CD14-positive monocyte (primary cell): ENCODE data around the gene F2RL3. TPM values are rescaled to one million over a fixed set of nuclear protein-coding genes. Genes with fewer than 3 reads are reported as not detected.
"Not testable (repeated sequence)": the region's sequence is repeated elsewhere in the genome, so short reads cannot be mapped to it uniquely, and the experiment has no call there.

Experiments used
- DNase-seq, 3 donors: peaks; one replicate each; pipeline ENCODE4 v3.0.0-alpha.2; 2011 to 2022
- H2AFZ ChIP-seq: 2 replicates; pipeline ENCODE4 v1.6.0; 2012; ENCODE audit warnings: mild to moderate bottlenecking, low read depth, low read length, inconsistent platforms; ENCODE audit not compliant: insufficient read depth, poor library complexity, severe bottlenecking
- H3K27ac ChIP-seq, 2 donors: 1 replicate in 1 of 2; 2 replicates in 1 of 2; pipeline ENCODE4 v1.5.1; 2012 to 2013; ENCODE audit warnings: low read length in 2 of 2, control low read depth in 1 of 2, inconsistent platforms in 1 of 2, low read depth in 1 of 2, mild to moderate bottlenecking in 1 of 2
- H3K27me3 ChIP-seq, 2 donors: one replicate each; pipeline versions ENCODE4 v1.6.0 to v1.6.1; 2011 to 2013; ENCODE audit warnings: low read length in 2 of 2; ENCODE audit not compliant: control insufficient read depth in 2 of 2, insufficient read depth in 2 of 2
- H3K36me3 ChIP-seq, 2 donors: replicated peaks in 1 of 2; 1 replicate in 1 of 2; 2 replicates in 1 of 2; pipeline versions ENCODE4 v1.5.1 to v1.6.1; 2012 to 2013; ENCODE audit warnings: low read length in 2 of 2, control low read depth in 1 of 2, inconsistent platforms in 1 of 2, mild to moderate bottlenecking in 1 of 2; ENCODE audit not compliant: insufficient read depth in 2 of 2, control insufficient read depth in 1 of 2
- H3K4me1 ChIP-seq, 2 donors: 1 replicate in 1 of 2; 2 replicates in 1 of 2; pipeline versions ENCODE4 v1.5.1 to v1.6.1; 2012 to 2013; ENCODE audit warnings: low read length in 2 of 2, control low read depth in 1 of 2, inconsistent platforms in 1 of 2, mild to moderate bottlenecking in 1 of 2, moderate library complexity in 1 of 2; ENCODE audit not compliant: insufficient read depth in 2 of 2, control insufficient read depth in 1 of 2
- H3K4me2 ChIP-seq: replicated peaks from 2 replicates; pipeline ENCODE3; 2012; ENCODE audit warnings: low read length, moderate library complexity, mild to moderate bottlenecking; ENCODE audit not compliant: poor library complexity, severe bottlenecking; ENCODE audit errors: extremely low read depth
- H3K4me3 ChIP-seq, 3 experiments: fragments of 200-600 bp in 1 of 3; sonication (generic) in 1 of 3; replicated peaks in 1 of 3; 1 replicate in 2 of 3; 2 replicates in 1 of 3; pipeline ENCODE4 v1.5.1; 2011 to 2013; ENCODE audit warnings: low read length in 3 of 3, mild to moderate bottlenecking in 3 of 3, control low read depth in 2 of 3, low read depth in 2 of 3, inconsistent platforms in 1 of 3, moderate library complexity in 1 of 3
- H3K79me2 ChIP-seq: 2 replicates; pipeline ENCODE4 v1.6.0; 2012; ENCODE audit warnings: mild to moderate bottlenecking, control low read depth, inconsistent platforms, low read length, moderate library complexity; ENCODE audit not compliant: insufficient read depth
- H3K9ac ChIP-seq: 2 replicates; pipeline ENCODE4 v1.6.0; 2017; ENCODE audit warnings: low read length, mild to moderate bottlenecking; ENCODE audit not compliant: insufficient read depth, poor library complexity, severe bottlenecking
- H3K9me3 ChIP-seq, 2 donors: replicated peaks in 1 of 2; 1 replicate in 1 of 2; 2 replicates in 1 of 2; pipeline versions ENCODE4 v1.5.1 to v1.6.1; 2012 to 2013; ENCODE audit warnings: low read length in 2 of 2, control low read depth in 1 of 2; ENCODE audit not compliant: control insufficient read depth in 1 of 2, insufficient read depth in 1 of 2
- H4K20me1 ChIP-seq: 2 replicates; pipeline ENCODE4 v1.6.0; 2012; ENCODE audit warnings: mild to moderate bottlenecking, low read length, control low read depth, moderate library complexity; ENCODE audit not compliant: insufficient read depth
- H3K27ac Mint-ChIP-seq, 7 donors: one replicate each; pipeline ENCODE4 v1.8.0; 2020; ENCODE audit warnings: mild to moderate bottlenecking in 7 of 7, mixed read lengths in 7 of 7, moderate library complexity in 6 of 7, inconsistent platforms in 2 of 7
- H3K27me3 Mint-ChIP-seq, 3 donors: one replicate each; pipeline ENCODE4 v1.8.0; 2021 to 2022; ENCODE audit warnings: low read depth in 3 of 3, mild to moderate bottlenecking in 3 of 3, mixed read lengths in 3 of 3, moderate library complexity in 3 of 3, inconsistent platforms in 1 of 3
- H3K36me3 Mint-ChIP-seq, 2 donors: one replicate each; pipeline ENCODE4 v1.8.0; 2020; ENCODE audit warnings: mixed read lengths in 2 of 2, inconsistent platforms in 1 of 2, mild to moderate bottlenecking in 1 of 2
- H3K4me1 Mint-ChIP-seq: one replicate; pipeline ENCODE4 v1.8.0; 2020; ENCODE audit warnings: mild to moderate bottlenecking, mixed read lengths
- H3K4me3 Mint-ChIP-seq, 2 donors: one replicate each; pipeline ENCODE4 v1.8.0; 2020; ENCODE audit warnings: mild to moderate bottlenecking in 2 of 2, mixed read lengths in 2 of 2, moderate library complexity in 1 of 2
- H3K9me3 Mint-ChIP-seq, 7 donors: one replicate each; pipeline ENCODE4 v1.8.0; 2020 to 2022; ENCODE audit warnings: mixed read lengths in 7 of 7, mild to moderate bottlenecking in 6 of 7, moderate library complexity in 6 of 7, inconsistent platforms in 2 of 7
- CTCF ChIP-seq: fragments of 200-600 bp; IDR thresholded peaks from one replicate; pipeline ENCODE4 v1.8.0; 2022; ENCODE audit warnings: antibody characterized with exemption, mild to moderate bottlenecking
- WGBS: methylation state at CpG from one replicate; pipeline ENCODE4 v1.1.5; 2013; ENCODE audit warnings: missing lambda C conversion rate; ENCODE audit not compliant: insufficient coverage; 5-methylcytosine and 5-hydroxymethylcytosine counted together
- intact Hi-C, 2 donors: fragments of 100-400 bp; cut with micrococcal nuclease; formaldehyde crosslinking; loops; one replicate each; pipeline versions ENCODE4 v1.15.0 to v1.15.1; 2023
- polyA plus RNA-seq, 3 donors: library from polyadenylated mRNA; depleted of rRNA in 1 of 3; unstranded in 2 of 3; stranded (reverse) in 1 of 3; fragments of 300-500 nt in 2 of 3; fragments of >200 nt in 1 of 3; fragmentation: Illumina TruSeq in 2 of 3; gene quantifications; 1 replicate in 2 of 3; 2 replicates in 1 of 3; pipeline ENCODE4 v1.2.3, GENCODE V29; 2012 to 2021

The F2RL3 gene
- polyA plus RNA-seq, 3 donors: 0.05 TPM; not detected in 2

- Histone ChIP-seq H3K4me3 (no peak overlapping the region), H3K9me3 (peaks cover 5 to 22% of the 10 kb centered on the region in 2 donors), H3K36me3 (peaks cover 82 to 92% of the 10 kb centered on the region in 2 donors), H2AFZ (no peak overlapping the region), H3K9ac (no peak overlapping the region), H3K27ac (peak overlapping the region in 1 of 2 donors; percentile 30), H4K20me1 (peaks cover 76% of the 10 kb centered on the region), H3K79me2 (peaks cover 16% of the 10 kb centered on the region), H3K27me3 (no peaks in the 10 kb centered on the region), H3K4me2 (no peak overlapping the region), H3K4me1 (no peaks in the 10 kb centered on the region)
- H3K4me3 Mint-ChIP-seq: no peak overlapping the region
- TF ChIP-seq CTCF: no peak
- peak overlapping the region; percentile 8 to 79 (median 52) for H3K27ac Mint-ChIP-seq
- peaks cover 86 to 100% of the 10 kb centered on the region in 2 donors for H3K36me3 Mint-ChIP-seq
- H3K27me3 Mint-ChIP-seq: no peaks in the 10 kb centered on the region
- peaks cover 6% of the 10 kb centered on the region for H3K4me1 Mint-ChIP-seq
- intact Hi-C loops: no loop called here
- WGBS: 89% methylated on average over 1 of the region's 1 CpG
- peaks cover 22 to 31% (median 25%) of the 10 kb centered on the region in 7 donors for H3K9me3 Mint-ChIP-seq
- DNase-seq: no peak
These were observed 14.4 kb upstream of the F2RL3 start for GRCh38 chr19:16874250-16874977.

- H3K27me3 ChIP-seq, H3K9ac ChIP-seq, H3K4me3 ChIP-seq, H2AFZ ChIP-seq, H3K4me1 ChIP-seq, H3K4me3 Mint-ChIP-seq, H3K4me2 ChIP-seq, H3K4me1 Mint-ChIP-seq, H3K27me3 Mint-ChIP-seq, intact Hi-C loops, DNase-seq: not testable (repeated sequence)
- Mint-ChIP-seq H3K27ac (peak overlapping the region; percentile 8 to 79 (median 52)), H3K36me3 (peaks cover 88 to 100% of the 10 kb centered on the region in 2 donors), H3K9me3 (peaks cover 26 to 36% (median 28%) of the 10 kb centered on the region in 7 donors)
- peak overlapping the region in 1 of 2 donors; percentile 30 for H3K27ac ChIP-seq
- H3K9me3 ChIP-seq: peaks cover 5 to 27% of the 10 kb centered on the region in 2 donors
- H3K79me2 ChIP-seq: peaks cover 16% of the 10 kb centered on the region
- peaks cover 71% of the 10 kb centered on the region for H4K20me1 ChIP-seq
- peaks cover 82 to 92% of the 10 kb centered on the region in 2 donors for H3K36me3 ChIP-seq
These were observed 13.9 kb upstream of the F2RL3 start for GRCh38 chr19:16874978-16875299.
